ENCODE measurements around the gene CENPC. TPM values are rescaled to one million over a fixed set of nuclear protein-coding genes. Genes with fewer than 3 reads are reported as not detected.
"Not testable (repeated sequence)": the region's sequence is repeated elsewhere in the genome, so short reads cannot be mapped to it uniquely, and the experiment has no call there.

CENPC gene
- total RNA-seq, 1 experiment from 2014 or later: 19.1 TPM

DNA sequence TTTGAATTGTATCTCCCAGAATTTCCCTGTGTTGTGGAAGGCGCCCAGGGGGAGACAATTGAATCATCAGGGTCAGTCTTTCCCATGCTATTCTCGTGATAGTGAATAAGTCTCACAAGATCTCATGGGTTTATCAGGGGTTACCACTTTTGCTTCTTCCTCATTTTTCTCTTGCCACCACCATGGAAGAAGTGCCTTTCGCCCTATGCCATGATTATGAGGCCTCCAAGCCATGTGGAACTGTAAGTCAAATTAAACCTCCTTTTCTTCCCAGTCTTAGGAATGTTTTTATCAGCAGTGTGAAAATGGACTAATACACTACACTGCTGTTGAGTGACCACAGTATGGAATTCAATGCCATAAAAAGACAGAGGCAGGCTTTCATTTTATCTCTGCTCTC lies 12.2 kb downstream of the CENPC start:
- ATAC-seq (no peak), DNase-seq (ENCODE audit: low spot score) (no peak)
- no peak overlapping the region for H3K27ac Mint-ChIP-seq
- CTCF ChIA-PET: no interaction called here
- POLR2A ChIA-PET: no interaction called here
- H3K4me1 Mint-ChIP-seq: peaks cover 8% of the 10 kb centered on the region
- TF ChIP-seq NR2C2 (CRISPR knock-in tag; IDR thresholded peaks at IDR 0.05) (no peak), FOXK1 (CRISPR knock-in tag; IDR thresholded peaks at IDR 0.05) (no peak), KAT7 (CRISPR knock-in tag; IDR thresholded peaks at IDR 0.05; ENCODE audit: borderline replicate concordance) (no peak), CDX4 (CRISPR knock-in tag; IDR thresholded peaks at IDR 0.05; ENCODE audit: borderline replicate concordance) (no peak), ZNF219 (CRISPR knock-in tag; IDR thresholded peaks at IDR 0.05; ENCODE audit: borderline replicate concordance) (no peak), GTF2I (CRISPR knock-in tag; conservative IDR thresholded peaks at IDR 0.05) (no peak), TCF7 (CRISPR knock-in tag; IDR thresholded peaks at IDR 0.05; ENCODE audit: low read depth) (no peak), GRHL2 (CRISPR knock-in tag; IDR thresholded peaks at IDR 0.05; ENCODE audit: insufficient replicate concordance, severe bottlenecking) (no peak)
- TF ChIP-seq, protein P1, sequence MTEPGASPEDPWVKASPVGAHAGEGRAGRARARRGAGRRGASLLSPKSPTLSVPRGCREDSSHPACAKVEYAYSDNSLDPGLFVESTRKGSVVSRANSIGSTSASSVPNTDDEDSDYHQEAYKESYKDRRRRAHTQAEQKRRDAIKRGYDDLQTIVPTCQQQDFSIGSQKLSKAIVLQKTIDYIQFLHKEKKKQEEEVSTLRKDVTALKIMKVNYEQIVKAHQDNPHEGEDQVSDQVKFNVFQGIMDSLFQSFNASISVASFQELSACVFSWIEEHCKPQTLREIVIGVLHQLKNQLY (CRISPR knock-in tag; IDR thresholded peaks at IDR 0.05): no peak
- peaks cover 7% of the 10 kb centered on the region for H3K9me3 Mint-ChIP-seq
- H3K4me3 Mint-ChIP-seq: no peak overlapping the region
- H3K27me3 Mint-ChIP-seq (ENCODE audit: low read depth): no peaks in the 10 kb centered on the region
- peaks cover 54% of the 10 kb centered on the region for H3K36me3 Mint-ChIP-seq

DNA sequence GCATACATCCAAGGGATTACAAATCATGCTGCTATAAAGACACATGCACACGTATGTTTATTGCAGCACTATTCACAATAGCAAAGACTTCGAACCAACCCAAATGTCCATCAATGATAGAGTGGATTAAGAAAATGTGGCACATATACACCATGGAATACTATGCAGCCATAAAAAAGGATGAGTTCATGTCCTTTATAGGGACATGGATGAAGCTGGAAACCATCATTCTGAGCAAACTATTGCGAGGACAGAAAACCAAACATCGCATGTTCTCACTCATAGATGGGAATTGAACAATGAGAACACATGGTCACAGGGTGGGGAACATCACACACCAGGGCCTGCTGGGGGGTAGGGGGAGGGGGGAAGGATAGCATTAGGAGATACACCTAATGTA lies 12.9 kb downstream of the CENPC start:
- H3K27ac Mint-ChIP-seq; H3K27me3 Mint-ChIP-seq (ENCODE audit: low read depth); POLR2A ChIA-PET; H3K4me3 Mint-ChIP-seq; DNase-seq (ENCODE audit: low spot score); H3K9me3 Mint-ChIP-seq; CTCF ChIA-PET; H3K4me1 Mint-ChIP-seq; ATAC-seq: not testable (repeated sequence)
- H3K36me3 Mint-ChIP-seq: peaks cover 53% of the 10 kb centered on the region

DNA sequence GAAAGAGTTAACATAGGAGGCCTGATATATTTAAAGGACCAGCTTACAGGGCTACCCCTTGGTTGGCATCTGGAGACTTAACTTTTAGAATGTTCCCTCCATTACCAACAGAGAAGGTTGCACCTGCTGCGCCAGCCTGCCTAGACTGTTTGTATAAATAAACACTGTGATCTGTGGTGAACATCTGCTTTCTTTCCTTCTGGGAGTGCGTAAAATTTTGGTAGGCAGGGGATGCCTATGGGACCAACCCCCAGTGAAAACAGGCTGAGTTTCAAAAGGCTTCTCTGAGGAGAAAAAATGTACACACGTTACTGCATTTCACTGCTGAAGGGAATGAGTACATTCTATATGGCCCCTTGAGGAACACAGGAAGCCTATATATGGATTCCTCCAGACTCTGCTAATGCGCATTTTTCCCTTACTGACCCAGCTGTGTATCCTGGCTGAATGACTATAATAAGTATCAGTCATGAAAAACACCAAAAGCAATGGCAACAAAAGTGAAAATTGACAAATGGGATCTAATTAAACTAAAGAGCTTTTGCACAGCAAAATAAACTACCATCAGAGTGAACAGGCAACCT lies 13.8 kb downstream of the CENPC start:
- ATAC-seq: no peak
- Mint-ChIP-seq H3K36me3 (peaks cover 57% of the 10 kb centered on the region), H3K27ac (peak overlapping the region; percentile 76; the same call in 1 of the 2 replicates), H3K4me1 (peaks cover 8% of the 10 kb centered on the region), H3K27me3 (ENCODE audit: low read depth) (no peaks in the 10 kb centered on the region), H3K9me3 (peaks cover 7% of the 10 kb centered on the region), H3K4me3 (no peak overlapping the region)
- POLR2A ChIA-PET: no interaction called here
- CTCF ChIA-PET: no interaction called here
- TF ChIP-seq ZNF138 (CRISPR knock-in tag; conservative IDR thresholded peaks at IDR 0.05) (no peak), GABPB1 (CRISPR knock-in tag; IDR thresholded peaks at IDR 0.05) (no peak), ZNF263 (CRISPR knock-in tag; IDR thresholded peaks at IDR 0.05; ENCODE audit: low read depth) (no peak), ZNF317 (CRISPR knock-in tag; IDR thresholded peaks at IDR 0.05; ENCODE audit: borderline replicate concordance, low read depth) (no peak), SMAD3 (CRISPR knock-in tag; IDR thresholded peaks at IDR 0.05; ENCODE audit: borderline replicate concordance) (no peak), E2F5 (CRISPR knock-in tag; IDR thresholded peaks at IDR 0.05) (no peak), ARID4B (CRISPR knock-in tag; IDR thresholded peaks at IDR 0.05; ENCODE audit: borderline replicate concordance) (no peak)
- no peak for DNase-seq (ENCODE audit: low spot score)

- POLR2A ChIA-PET; CTCF ChIA-PET; DNase-seq (ENCODE audit: low spot score); H3K27me3 Mint-ChIP-seq (ENCODE audit: low read depth); H3K27ac Mint-ChIP-seq; H3K4me3 Mint-ChIP-seq; H3K4me1 Mint-ChIP-seq; H3K36me3 Mint-ChIP-seq; H3K9me3 Mint-ChIP-seq; ATAC-seq: not testable (repeated sequence)
These were observed 21.2 kb downstream of the CENPC start for GRCh38 chr4:67524140-67524539.

All from WTC11 (cell line).